Measurements from ENCODE around the gene GPRC5A. TPM values are rescaled to one million over a fixed set of nuclear protein-coding genes. Genes with fewer than 3 reads are reported as not detected.

The GPRC5A gene
- total RNA-seq, 1 donor from 2014 or later = 13.1 TPM

DNA sequence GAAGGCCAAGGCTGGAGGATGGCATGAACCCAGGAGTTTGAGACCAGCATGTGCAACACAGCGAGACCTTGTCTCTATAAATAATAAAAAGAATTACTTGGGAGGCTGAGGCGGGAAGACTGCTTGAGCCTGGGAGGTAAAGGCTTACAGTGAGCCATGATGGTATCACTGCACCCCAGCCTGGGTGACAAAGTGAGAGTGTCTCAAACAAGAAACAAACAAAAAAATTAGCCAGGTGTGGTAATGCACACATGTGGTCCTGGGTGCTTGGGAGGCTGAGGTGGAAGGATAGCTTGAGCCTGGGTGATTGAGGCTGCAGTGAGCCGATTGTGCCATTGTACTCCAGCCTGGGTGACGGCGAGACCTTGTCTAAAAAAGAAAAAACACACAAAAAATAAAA is 1.7 kb upstream of the GPRC5A start:
- Mint-ChIP-seq H3K27ac (ENCODE audit: unreplicated experiment) (no peak overlapping the region), H3K4me3 (ENCODE audit: unreplicated experiment) (no peak overlapping the region), H3K4me1 (ENCODE audit: low read depth) (peaks cover 41% of the 10 kb centered on the region), H3K27me3 (ENCODE audit: low read depth) (no peaks in the 10 kb centered on the region), H3K36me3 (ENCODE audit: low read depth) (no peaks in the 10 kb centered on the region), H3K9me3 (ENCODE audit: low read depth) (no peaks in the 10 kb centered on the region)
- no peak for DNase-seq (ENCODE audit: low spot score)
- no peak for TF ChIP-seq CTCF (IDR thresholded peaks at IDR 0.05)

DNA sequence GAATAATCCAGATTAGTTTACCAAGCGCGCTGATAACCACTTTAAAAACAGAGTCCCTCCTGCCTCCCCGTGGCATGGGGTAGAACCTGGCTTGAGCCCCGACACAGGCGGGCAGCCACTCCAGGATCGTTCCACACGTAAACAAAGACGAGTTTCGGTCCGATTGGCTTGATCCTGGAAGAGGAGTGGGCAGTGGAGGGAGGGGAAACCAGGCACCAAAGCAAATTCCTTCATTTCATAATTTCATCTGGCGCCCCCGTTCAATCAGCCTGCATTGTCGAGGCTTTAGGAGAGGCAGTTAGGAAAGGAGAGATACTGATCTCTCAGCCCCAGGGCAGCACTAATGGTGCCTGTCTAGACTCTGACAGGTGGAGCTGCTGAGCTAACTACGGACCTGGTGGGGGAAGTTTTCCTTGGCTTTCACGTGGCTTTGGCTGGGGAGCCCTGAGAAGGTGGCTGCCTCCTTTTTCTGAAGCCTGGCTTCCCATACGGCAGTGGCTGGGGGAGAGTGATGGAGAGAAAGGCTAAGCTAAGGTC is 751 bp upstream of the GPRC5A start:
- DNase-seq (ENCODE audit: low spot score) = no peak
- peaks cover 41% of the 10 kb centered on the region for H3K4me1 Mint-ChIP-seq (ENCODE audit: low read depth)
- H3K27me3 Mint-ChIP-seq (ENCODE audit: low read depth) = no peaks in the 10 kb centered on the region

DNA sequence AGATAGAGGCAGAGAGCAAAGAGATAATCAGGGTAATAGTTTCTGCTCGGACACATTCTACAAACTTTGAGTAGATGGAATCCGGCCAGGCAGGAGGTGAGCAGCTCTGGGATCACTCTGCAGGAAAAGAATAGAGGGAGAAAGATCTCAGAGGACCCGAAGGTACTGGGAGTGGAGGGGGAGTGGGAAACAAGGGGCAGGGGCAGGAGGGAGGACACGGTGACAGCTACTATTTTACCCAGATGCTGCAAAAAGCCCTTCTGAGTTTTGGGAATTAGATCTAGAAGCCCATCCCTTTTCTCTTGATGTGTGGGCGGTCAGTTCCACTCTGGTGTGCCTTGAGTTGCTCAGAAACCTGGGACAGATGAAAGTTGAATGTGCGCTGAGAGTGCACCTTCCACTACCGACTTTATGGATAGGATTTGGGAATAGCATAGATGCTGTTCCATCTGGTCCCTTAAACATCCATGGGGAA is 556 bp downstream of the GPRC5A start:
- DNase-seq (ENCODE audit: low spot score) = no peak
- H3K27me3 Mint-ChIP-seq (ENCODE audit: low read depth) = no peaks in the 10 kb centered on the region
- peak overlapping the region; percentile 85 for H3K4me3 Mint-ChIP-seq (ENCODE audit: unreplicated experiment)
- H3K27ac Mint-ChIP-seq (ENCODE audit: unreplicated experiment) = peak overlapping the region; percentile 90
- H3K4me1 Mint-ChIP-seq (ENCODE audit: low read depth) = peaks cover 51% of the 10 kb centered on the region
- H3K36me3 Mint-ChIP-seq (ENCODE audit: low read depth) = no peaks in the 10 kb centered on the region
- no peak for TF ChIP-seq CTCF (IDR thresholded peaks at IDR 0.05)
- no peaks in the 10 kb centered on the region for H3K9me3 Mint-ChIP-seq (ENCODE audit: low read depth)

More for the DNA sequence above, 751 bp upstream of the GPRC5A start:
- Mint-ChIP-seq H3K9me3 (ENCODE audit: low read depth) (no peaks in the 10 kb centered on the region), H3K36me3 (ENCODE audit: low read depth) (no peaks in the 10 kb centered on the region), H3K4me3 (ENCODE audit: unreplicated experiment) (peak overlapping the region; percentile 85), H3K27ac (ENCODE audit: unreplicated experiment) (peak overlapping the region; percentile 91)
- TF ChIP-seq CTCF (IDR thresholded peaks at IDR 0.05) = peak; percentile 49

- no peaks in the 10 kb centered on the region for H3K36me3 Mint-ChIP-seq (ENCODE audit: low read depth)
- TF ChIP-seq CTCF (IDR thresholded peaks at IDR 0.05) = no peak
- no peak overlapping the region for H3K27ac Mint-ChIP-seq (ENCODE audit: unreplicated experiment)
- peaks cover 49% of the 10 kb centered on the region for H3K4me1 Mint-ChIP-seq (ENCODE audit: low read depth)
- H3K9me3 Mint-ChIP-seq (ENCODE audit: low read depth) = no peaks in the 10 kb centered on the region
- H3K27me3 Mint-ChIP-seq (ENCODE audit: low read depth) = no peaks in the 10 kb centered on the region
- H3K4me3 Mint-ChIP-seq (ENCODE audit: unreplicated experiment) = peak overlapping the region; percentile 42
- no peak for DNase-seq (ENCODE audit: low spot score)
Measured at GRCh38 chr12:12892681-12893141, 1.3 kb downstream of the GPRC5A start.

- Mint-ChIP-seq H3K4me1 (ENCODE audit: low read depth) (peaks cover 56% of the 10 kb centered on the region), H3K4me3 (ENCODE audit: unreplicated experiment) (peak overlapping the region; percentile 42), H3K27ac (ENCODE audit: unreplicated experiment) (no peak overlapping the region), H3K9me3 (ENCODE audit: low read depth) (no peaks in the 10 kb centered on the region), H3K27me3 (ENCODE audit: low read depth) (no peaks in the 10 kb centered on the region), H3K36me3 (ENCODE audit: low read depth) (no peaks in the 10 kb centered on the region)
- no peak for DNase-seq (ENCODE audit: low spot score)
- TF ChIP-seq CTCF (IDR thresholded peaks at IDR 0.05) = no peak
Measured at GRCh38 chr12:12893438-12893837, 2.1 kb downstream of the GPRC5A start.

All from chondrocyte (in vitro differentiated cells).